K562 (cell line): ENCODE data around the gene NCKAP1. TPM values are rescaled to one million over a fixed set of nuclear protein-coding genes. Genes with fewer than 3 reads are reported as not detected.
A peak's percentile ranks its signal among the peaks of the same experiment; 100 is the strongest.

Experiments
- CBFA2T2 ChIP-seq: fragments of 450-650 bp; conservative IDR thresholded peaks from 2 replicates; pipeline ENCODE4 v1.6.1; 2017; ENCODE audit warnings: mild to moderate bottlenecking
- CBX8 ChIP-seq: fragments of 200-600 bp; sonication (generic); IDR thresholded peaks from 2 replicates; pipeline ENCODE4 v1.6.1; 2012; ENCODE audit warnings: borderline replicate concordance, mixed run types, low read depth, mild to moderate bottlenecking, moderate library complexity, mixed read lengths, low read length, control low read depth, inconsistent platforms; ENCODE audit not compliant: poor library complexity, severe bottlenecking; ENCODE audit errors: extremely low read depth
- EP400 ChIP-seq: fragments of 450-650 bp; IDR thresholded peaks from 2 replicates; pipeline ENCODE4 v1.6.1; 2017; ENCODE audit warnings: antibody characterized with exemption, mild to moderate bottlenecking, moderate library complexity
- MTA3 ChIP-seq: fragments of 450-650 bp; formaldehyde crosslinking; IDR thresholded peaks from 2 replicates; pipeline ENCODE4 v1.6.1; 2017; ENCODE audit warnings: mild to moderate bottlenecking, borderline replicate concordance
- NONO ChIP-seq, 2 experiments: fragments of 200-400 bp in 1 of 2; fragments of 450-650 bp in 1 of 2; formaldehyde crosslinking in 1 of 2; IDR thresholded peaks; 2 replicates each; pipeline ENCODE4 v1.6.1; 2017; ENCODE audit warnings: low read depth in 2 of 2, mild to moderate bottlenecking in 2 of 2, moderate library complexity in 2 of 2, low read length in 1 of 2
- SIN3A ChIP-seq, 2 experiments: fragments of 150-350 bp in 1 of 2; IDR thresholded peaks; 2 replicates each; pipeline ENCODE4 v1.6.1; 2011 to 2016; ENCODE audit warnings: borderline replicate concordance in 2 of 2, low read depth in 2 of 2, low read length in 2 of 2, mild to moderate bottlenecking in 2 of 2, moderate library complexity in 2 of 2; ENCODE audit not compliant: control insufficient read depth in 1 of 2
- TAF15 ChIP-seq: fragments of 200-400 bp; formaldehyde crosslinking; IDR thresholded peaks from 2 replicates; pipeline ENCODE4 v1.6.1; 2017; ENCODE audit warnings: mild to moderate bottlenecking, low read depth, low read length, moderate library complexity
- TARDBP ChIP-seq: fragments of 450-650 bp; IDR thresholded peaks from 2 replicates; pipeline ENCODE4 v1.6.1; 2016
- YY1 ChIP-seq, 3 experiments: IDR thresholded peaks; 2 replicates each; pipeline ENCODE4 v1.6.1; 2011; ENCODE audit warnings: low read length in 2 of 3, mild to moderate bottlenecking in 2 of 3, moderate library complexity in 2 of 3, borderline replicate concordance in 1 of 3, control low read depth in 1 of 3, low read depth in 1 of 3; ENCODE audit not compliant: insufficient read depth in 3 of 3, insufficient replicate concordance in 2 of 3, control insufficient read depth in 1 of 3, insufficient read length in 1 of 3; ENCODE audit errors: extremely low read depth in 1 of 3
- ZNF224 ChIP-seq: sonication (generic); formaldehyde crosslinking; IDR thresholded peaks from 2 replicates; pipeline ENCODE4 v1.8.0; 2022; ENCODE audit warnings: mild to moderate bottlenecking, missing genetic modification reagents
- ZNF24 ChIP-seq: fragments of 450-650 bp; IDR thresholded peaks from 2 replicates; pipeline ENCODE4 v1.6.1; 2016
- ZNF324 ChIP-seq: fragments of 250-450 bp; sonication (Bioruptor Pico); IDR thresholded peaks from 2 replicates; pipeline ENCODE4 v1.4.0; 2020; ENCODE audit warnings: mild to moderate bottlenecking
- ZNF696 ChIP-seq: fragments of 250-450 bp; sonication (Bioruptor Pico); conservative IDR thresholded peaks from 2 replicates; pipeline ENCODE4 v1.4.0; 2020; ENCODE audit warnings: mild to moderate bottlenecking, moderate library complexity
- polyA plus RNA-seq, 8 experiments: library from polyadenylated mRNA; depleted of rRNA in 4 of 8; stranded (reverse) in 5 of 8; unstranded in 3 of 8; fragments of >200 nt; fragmentation: Nextera tagmentation in 2 of 8; fragmentation: Illumina TruSeq in 1 of 8; extraction: Ambion mirVana in 2 of 8; extraction: Trizol in 1 of 8; gene quantifications; 2 replicates each; pipeline versions ENCODE4 v1.2.1 to v1.2.3, GENCODE V29; 2011 to 2014; ENCODE audit warnings: inconsistent platforms in 1 of 8, missing spikeins in 1 of 8
- total RNA-seq, 7 experiments: library from RNA; depleted of rRNA in 6 of 7; stranded (reverse); fragments of >200 nt in 6 of 7; fragmentation: Illumina TruSeq in 2 of 7; extraction: Trizol in 2 of 7; gene quantifications; 2 replicates each; pipeline versions ENCODE4 v1.2.1 to v1.2.3, GENCODE V29; 2011 to 2021; ENCODE audit warnings: low replicate concordance in 1 of 7
- TF ChIP-seq, protein P1 (sequence below): fragments of 450-650 bp; IDR thresholded peaks from 2 replicates; pipeline ENCODE4 v1.7.1; 2018; ENCODE audit warnings: mild to moderate bottlenecking, low read depth; ENCODE audit not compliant: partially characterized antibody
- TF ChIP-seq, protein P2 (sequence below): sonication (generic); formaldehyde crosslinking; IDR thresholded peaks from 2 replicates; pipeline ENCODE4 v1.8.0; 2022; ENCODE audit warnings: missing genetic modification reagents, mild to moderate bottlenecking, moderate library complexity, borderline replicate concordance
- TF ChIP-seq, protein P3 (sequence below): fragments of 250-450 bp; sonication (Bioruptor Pico); IDR thresholded peaks from 2 replicates; pipeline ENCODE4 v1.4.0; 2020; ENCODE audit warnings: mild to moderate bottlenecking
- TF ChIP-seq, protein P4 (sequence below): fragments of 450-650 bp; IDR thresholded peaks from 2 replicates; pipeline ENCODE4 v1.6.1; 2016; ENCODE audit warnings: antibody characterized with exemption

The NCKAP1 gene
- total and polyA plus RNA-seq, 9 of the 15 experiments (the other 6 are each of a cell fraction or from before 2014, with no cell fraction given) = 34.0 to 153 (median 88.7) TPM

DNA sequence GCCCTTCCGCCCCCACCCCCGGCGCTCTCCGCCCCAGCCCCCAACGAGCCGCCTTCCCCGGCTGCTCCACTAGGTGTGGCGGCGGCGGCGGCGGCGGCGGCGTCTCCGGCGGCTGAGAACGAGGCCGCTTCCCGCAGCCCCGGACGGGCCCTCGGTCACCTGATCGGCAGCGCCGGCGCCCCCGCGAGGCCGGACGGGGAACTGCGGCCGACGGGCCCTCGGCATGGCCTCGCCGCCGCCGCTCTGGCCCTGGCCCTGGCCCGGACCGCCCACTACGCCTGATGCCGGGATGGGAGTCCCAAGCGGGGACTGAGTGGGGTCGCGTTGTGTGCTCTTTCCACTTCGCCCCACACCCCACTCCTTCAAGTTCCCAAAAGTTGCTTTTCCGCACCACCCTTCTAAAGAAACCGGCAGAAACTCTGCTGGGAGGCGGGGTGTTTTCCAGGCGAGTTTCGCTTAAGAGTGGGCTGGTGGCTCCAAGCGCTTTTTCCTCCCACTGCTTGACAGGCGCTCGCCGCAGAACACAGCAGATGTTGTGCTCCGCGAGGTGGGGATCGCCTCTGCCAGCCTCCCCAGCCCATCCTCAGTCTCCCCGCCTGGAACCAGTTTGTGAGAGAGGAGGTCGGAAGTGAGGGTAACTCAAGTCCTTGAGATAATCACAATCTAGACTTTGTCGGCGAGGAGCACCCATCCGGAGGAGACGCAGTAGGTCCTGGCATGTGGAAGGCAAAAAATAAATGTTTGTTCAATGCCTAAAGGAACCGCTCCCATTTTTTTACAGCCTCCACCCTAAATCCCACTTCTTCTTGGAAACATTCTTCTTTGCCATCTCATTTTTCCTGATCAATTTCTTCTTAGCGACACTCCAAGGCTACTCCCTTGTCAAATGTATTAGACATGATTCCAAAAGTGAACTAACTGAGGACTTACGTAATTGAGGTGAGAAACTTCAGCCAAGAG is at the start of gene NCKAP1 (continued):
- TF ChIP-seq, protein P1, sequence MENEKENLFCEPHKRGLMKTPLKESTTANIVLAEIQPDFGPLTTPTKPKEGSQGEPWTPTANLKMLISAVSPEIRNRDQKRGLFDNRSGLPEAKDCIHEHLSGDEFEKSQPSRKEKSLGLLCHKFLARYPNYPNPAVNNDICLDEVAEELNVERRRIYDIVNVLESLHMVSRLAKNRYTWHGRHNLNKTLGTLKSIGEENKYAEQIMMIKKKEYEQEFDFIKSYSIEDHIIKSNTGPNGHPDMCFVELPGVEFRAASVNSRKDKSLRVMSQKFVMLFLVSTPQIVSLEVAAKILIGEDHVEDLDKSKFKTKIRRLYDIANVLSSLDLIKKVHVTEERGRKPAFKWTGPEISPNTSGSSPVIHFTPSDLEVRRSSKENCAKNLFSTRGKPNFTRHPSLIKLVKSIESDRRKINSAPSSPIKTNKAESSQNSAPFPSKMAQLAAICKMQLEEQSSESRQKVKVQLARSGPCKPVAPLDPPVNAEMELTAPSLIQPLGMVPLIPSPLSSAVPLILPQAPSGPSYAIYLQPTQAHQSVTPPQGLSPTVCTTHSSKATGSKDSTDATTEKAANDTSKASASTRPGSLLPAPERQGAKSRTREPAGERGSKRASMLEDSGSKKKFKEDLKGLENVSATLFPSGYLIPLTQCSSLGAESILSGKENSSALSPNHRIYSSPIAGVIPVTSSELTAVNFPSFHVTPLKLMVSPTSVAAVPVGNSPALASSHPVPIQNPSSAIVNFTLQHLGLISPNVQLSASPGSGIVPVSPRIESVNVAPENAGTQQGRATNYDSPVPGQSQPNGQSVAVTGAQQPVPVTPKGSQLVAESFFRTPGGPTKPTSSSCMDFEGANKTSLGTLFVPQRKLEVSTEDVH = peak; percentile 40
- peak; percentile 64 for TF ChIP-seq EP400
- TF ChIP-seq, protein P2, sequence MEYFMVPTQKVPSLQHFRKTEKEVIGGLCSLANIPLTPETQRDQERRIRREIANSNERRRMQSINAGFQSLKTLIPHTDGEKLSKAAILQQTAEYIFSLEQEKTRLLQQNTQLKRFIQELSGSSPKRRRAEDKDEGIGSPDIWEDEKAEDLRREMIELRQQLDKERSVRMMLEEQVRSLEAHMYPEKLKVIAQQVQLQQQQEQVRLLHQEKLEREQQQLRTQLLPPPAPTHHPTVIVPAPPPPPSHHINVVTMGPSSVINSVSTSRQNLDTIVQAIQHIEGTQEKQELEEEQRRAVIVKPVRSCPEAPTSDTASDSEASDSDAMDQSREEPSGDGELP = peak; percentile 76; the same call in 1 of the 2 replicates
- no peak for TF ChIP-seq TAF15
- peak; percentile 67; the same call in 1 of the 2 replicates for TF ChIP-seq MTA3
- TF ChIP-seq SIN3A (IDR thresholded peaks at IDR 0.05; ENCODE audit: borderline replicate concordance in 2 of 2, control insufficient read depth in 1 of 2, low read depth in 2 of 2, low read length in 2 of 2) = no peak
- TF ChIP-seq ZNF24 = peak; percentile 56; the same call in 1 of the 2 replicates
- peak; percentile 49; the same call in 1 of the 2 replicates for TF ChIP-seq ZNF324 (CRISPR knock-in tag)
- TF ChIP-seq, protein P3, sequence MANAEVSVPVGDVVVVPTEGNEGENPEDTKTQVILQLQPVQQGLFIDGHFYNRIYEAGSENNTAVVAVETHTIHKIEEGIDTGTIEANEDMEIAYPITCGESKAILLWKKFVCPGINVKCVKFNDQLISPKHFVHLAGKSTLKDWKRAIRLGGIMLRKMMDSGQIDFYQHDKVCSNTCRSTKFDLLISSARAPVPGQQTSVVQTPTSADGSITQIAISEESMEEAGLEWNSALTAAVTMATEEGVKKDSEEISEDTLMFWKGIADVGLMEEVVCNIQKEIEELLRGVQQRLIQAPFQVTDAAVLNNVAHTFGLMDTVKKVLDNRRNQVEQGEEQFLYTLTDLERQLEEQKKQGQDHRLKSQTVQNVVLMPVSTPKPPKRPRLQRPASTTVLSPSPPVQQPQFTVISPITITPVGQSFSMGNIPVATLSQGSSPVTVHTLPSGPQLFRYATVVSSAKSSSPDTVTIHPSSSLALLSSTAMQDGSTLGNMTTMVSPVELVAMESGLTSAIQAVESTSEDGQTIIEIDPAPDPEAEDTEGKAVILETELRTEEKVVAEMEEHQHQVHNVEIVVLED (CRISPR knock-in tag) = peak; percentile 57; the same call in 1 of the 2 replicates
- TF ChIP-seq, protein P4, sequence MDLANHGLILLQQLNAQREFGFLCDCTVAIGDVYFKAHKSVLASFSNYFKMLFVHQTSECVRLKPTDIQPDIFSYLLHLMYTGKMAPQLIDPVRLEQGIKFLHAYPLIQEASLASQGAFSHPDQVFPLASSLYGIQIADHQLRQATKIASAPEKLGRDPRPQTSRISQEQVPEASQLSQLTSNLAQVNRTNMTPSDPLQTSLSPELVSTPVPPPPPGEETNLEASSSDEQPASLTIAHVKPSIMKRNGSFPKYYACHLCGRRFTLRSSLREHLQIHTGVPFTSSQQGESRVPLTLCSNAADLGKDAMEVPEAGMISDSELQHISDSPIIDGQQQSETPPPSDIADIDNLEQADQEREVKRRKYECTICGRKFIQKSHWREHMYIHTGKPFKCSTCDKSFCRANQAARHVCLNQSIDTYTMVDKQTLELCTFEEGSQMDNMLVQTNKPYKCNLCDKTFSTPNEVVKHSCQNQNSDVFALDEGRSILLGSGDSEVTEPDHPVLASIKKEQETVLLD = 0 out of 2 replicates have a peak, but pooled peaks have one; percentile 47
- TF ChIP-seq CBFA2T2 = no peak
- peak in 1 of 2 experiments; percentile 87; a peak in 2 of 4 replicates for TF ChIP-seq NONO (IDR thresholded peaks at IDR 0.05; ENCODE audit: low read depth in 2 of 2, low read length in 1 of 2)
- TF ChIP-seq CBX8 = no peak
- peak in 2 of 3 experiments; percentile 83 to 85 for TF ChIP-seq YY1 (IDR thresholded peaks at IDR 0.05; ENCODE audit: borderline replicate concordance in 1 of 3, control insufficient read depth in 1 of 3, extremely low read depth in 1 of 3, insufficient read depth in 3 of 3, insufficient read length in 1 of 3, insufficient replicate concordance in 2 of 3, low read depth in 1 of 3, low read length in 2 of 3)
- TF ChIP-seq ZNF696 (CRISPR knock-in tag) = no peak
- peak; percentile 37; the same call in 1 of the 2 replicates for TF ChIP-seq TARDBP
- TF ChIP-seq ZNF224 (CRISPR knock-in tag) = 0 out of 2 replicates have a peak, but pooled peaks have one; percentile 18
